ENCODE measurements around the gene HELT. TPM values are rescaled to one million over a fixed set of nuclear protein-coding genes. Genes with fewer than 3 reads are reported as not detected.

HELT gene
- total RNA-seq, 1 experiment from 2014 or later: not detected

- H2AFZ ChIP-seq (ENCODE audit: low read length): no peak overlapping the region
- intact Hi-C loops (cut with micrococcal nuclease): loop anchor here (10.0 kb wide), 1 partner anchor 562 kb away; no protein-coding TSS in a partner anchor
Measured at GRCh38 chr4:185033072-185033471, 14.8 kb downstream of the HELT start.

GRCh38 chr4:185033950-185034349, 15.7 kb downstream of the HELT start:
- Histone ChIP-seq H3K4me2 (ENCODE audit: low read length) (no peak overlapping the region), H3K79me2 (ENCODE audit: low read length) (no peaks in the 10 kb centered on the region), H3K9ac (ENCODE audit: low read length) (no peak overlapping the region), H3K27ac (ENCODE audit: low read length) (no peak overlapping the region), H3K27me3 (ENCODE audit: low read length) (peaks cover 42% of the 10 kb centered on the region), H3K9me2 (replicated peaks; ENCODE audit: low read length) (no peaks in the 10 kb centered on the region), H3K36me3 (ENCODE audit: low read depth, low read length) (no peaks in the 10 kb centered on the region), H2AFZ (ENCODE audit: low read length) (no peak overlapping the region), H3K9me3 (ENCODE audit: low read length) (no peaks in the 10 kb centered on the region), H3K4me1 (ENCODE audit: insufficient read depth, low read length) (no peaks in the 10 kb centered on the region), H4K20me1 (ENCODE audit: low read length) (no peaks in the 10 kb centered on the region), H3F3A (ENCODE audit: low read length, unreplicated experiment) (no peaks in the 10 kb centered on the region), H3K4me3 (ENCODE audit: low read length) (no peak overlapping the region)
- DNase-seq (no peak), ATAC-seq (no peak)
- no peak for TF ChIP-seq EZH2phosphoT487 (IDR thresholded peaks at IDR 0.05; ENCODE audit: borderline replicate concordance, low read length)
- ChIA-PET CTCF (interaction anchor here (0.6 kb wide), 1 partner anchor 269 kb away, joined by 3 read pairs; no protein-coding TSS in a partner anchor), POLR2A (ENCODE audit: unreplicated experiment) (no interaction called here)
- no TSS peak for BruUV-seq (replicated peaks)
- intact Hi-C loops (cut with micrococcal nuclease): loop anchor here (10.0 kb wide), 1 partner anchor 561 kb away; no protein-coding TSS in a partner anchor

More at GRCh38 chr4:185033072-185033471, 14.8 kb downstream of the HELT start:
- BruUV-seq (replicated peaks): no TSS peak
- ChIA-PET CTCF (no interaction called here), POLR2A (ENCODE audit: unreplicated experiment) (no interaction called here)
- no peak overlapping the region for H3K4me2 ChIP-seq (ENCODE audit: low read length)
- no peaks in the 10 kb centered on the region for H3K9me3 ChIP-seq (ENCODE audit: low read length)
- ATAC-seq (no peak), DNase-seq (no peak)
- H3K9me2 ChIP-seq (replicated peaks; ENCODE audit: low read length): no peaks in the 10 kb centered on the region
- H4K20me1 ChIP-seq (ENCODE audit: low read length): no peaks in the 10 kb centered on the region
- no peaks in the 10 kb centered on the region for H3K36me3 ChIP-seq (ENCODE audit: low read depth, low read length)
- H3K27ac ChIP-seq (ENCODE audit: low read length): no peak overlapping the region
- no peaks in the 10 kb centered on the region for H3K4me1 ChIP-seq (ENCODE audit: insufficient read depth, low read length)
- no peaks in the 10 kb centered on the region for H3K79me2 ChIP-seq (ENCODE audit: low read length)
- peaks cover 49% of the 10 kb centered on the region for H3K27me3 ChIP-seq (ENCODE audit: low read length)
- H3K4me3 ChIP-seq (ENCODE audit: low read length): no peak overlapping the region
- no peaks in the 10 kb centered on the region for H3F3A ChIP-seq (ENCODE audit: low read length, unreplicated experiment)
- H3K9ac ChIP-seq (ENCODE audit: low read length): no peak overlapping the region
- no peak for TF ChIP-seq CTCF (conservative IDR thresholded peaks at IDR 0.05; ENCODE audit: low read depth, low read length)
- TF ChIP-seq EZH2 (IDR thresholded peaks at IDR 0.05; ENCODE audit: low read length, unreplicated experiment): no peak
- TF ChIP-seq EZH2phosphoT487 (IDR thresholded peaks at IDR 0.05; ENCODE audit: borderline replicate concordance, low read length): no peak

- no peaks in the 10 kb centered on the region for H4K20me1 ChIP-seq (ENCODE audit: low read length)
- no peaks in the 10 kb centered on the region for H3K9me2 ChIP-seq (replicated peaks; ENCODE audit: low read length)
- H3K4me1 ChIP-seq (ENCODE audit: insufficient read depth, low read length): no peaks in the 10 kb centered on the region
- intact Hi-C loops (cut with micrococcal nuclease): loop anchor here (10.0 kb wide), 1 partner anchor 560 kb away; no protein-coding TSS in a partner anchor
- DNase-seq: no peak
- ChIA-PET CTCF (no interaction called here), POLR2A (ENCODE audit: unreplicated experiment) (no interaction called here)
- BruUV-seq (replicated peaks): no TSS peak
- no peaks in the 10 kb centered on the region for H3K79me2 ChIP-seq (ENCODE audit: low read length)
- TF ChIP-seq CTCF (conservative IDR thresholded peaks at IDR 0.05; ENCODE audit: low read depth, low read length) (no peak), EZH2 (IDR thresholded peaks at IDR 0.05; ENCODE audit: low read length, unreplicated experiment) (no peak), EZH2phosphoT487 (IDR thresholded peaks at IDR 0.05; ENCODE audit: borderline replicate concordance, low read length) (no peak)
- H3K4me3 ChIP-seq (ENCODE audit: low read length): no peak overlapping the region
- no peak for ATAC-seq
- H3K4me2 ChIP-seq (ENCODE audit: low read length): no peak overlapping the region
- no peak overlapping the region for H2AFZ ChIP-seq (ENCODE audit: low read length)
- no peaks in the 10 kb centered on the region for H3K36me3 ChIP-seq (ENCODE audit: low read depth, low read length)
- H3K27me3 ChIP-seq (ENCODE audit: low read length): peaks cover 29% of the 10 kb centered on the region
- no peak overlapping the region for H3K27ac ChIP-seq (ENCODE audit: low read length)
- no peaks in the 10 kb centered on the region for H3F3A ChIP-seq (ENCODE audit: low read length, unreplicated experiment)
- no peak overlapping the region for H3K9ac ChIP-seq (ENCODE audit: low read length)
- H3K9me3 ChIP-seq (ENCODE audit: low read length): no peaks in the 10 kb centered on the region
Measured at GRCh38 chr4:185035284-185035683, 17.0 kb downstream of the HELT start.
